Chondrocyte (in vitro differentiated cells): ENCODE results near the gene CEMIP. TPM values are rescaled to one million over a fixed set of nuclear protein-coding genes. Genes with fewer than 3 reads are reported as not detected.

Experiments used
- DNase-seq: peaks from one replicate; pipeline ENCODE4 v3.0.0; 2021; ENCODE audit warnings: mixed read lengths, low spot score
- H3K27ac Mint-ChIP-seq: one replicate; pipeline ENCODE4 v1.8.0; 2021; ENCODE audit warnings: mild to moderate bottlenecking, moderate library complexity, mixed read lengths; ENCODE audit not compliant: unreplicated experiment
- H3K27me3 Mint-ChIP-seq: 2 replicates; pipeline ENCODE4 v1.8.0; 2021; ENCODE audit warnings: low read depth, mixed read lengths
- H3K36me3 Mint-ChIP-seq: 2 replicates; pipeline ENCODE4 v1.8.0; 2021; ENCODE audit warnings: low read depth, mixed read lengths
- H3K4me1 Mint-ChIP-seq: 2 replicates; pipeline ENCODE4 v1.8.0; 2021; ENCODE audit warnings: low read depth, mild to moderate bottlenecking, mixed read lengths
- H3K4me3 Mint-ChIP-seq: one replicate; pipeline ENCODE4 v1.8.0; 2021; ENCODE audit warnings: mild to moderate bottlenecking, moderate library complexity, mixed read lengths; ENCODE audit not compliant: unreplicated experiment
- H3K9me3 Mint-ChIP-seq: 2 replicates; pipeline ENCODE4 v1.8.0; 2021; ENCODE audit warnings: low read depth, mixed read lengths
- total RNA-seq: library from RNA; stranded (reverse); gene quantifications from 3 replicates; pipeline ENCODE4 v1.2.1, GENCODE V29; 2021
- TF ChIP-seq, protein P1 (sequence below): fragments of 200-600 bp; sonication (generic); IDR thresholded peaks from 2 replicates; pipeline ENCODE4 v1.5.0; 2021; ENCODE audit warnings: antibody characterized with exemption, mild to moderate bottlenecking, moderate library complexity

Gene CEMIP
- total RNA-seq, 1 donor from 2014 or later: 146 TPM

DNA sequence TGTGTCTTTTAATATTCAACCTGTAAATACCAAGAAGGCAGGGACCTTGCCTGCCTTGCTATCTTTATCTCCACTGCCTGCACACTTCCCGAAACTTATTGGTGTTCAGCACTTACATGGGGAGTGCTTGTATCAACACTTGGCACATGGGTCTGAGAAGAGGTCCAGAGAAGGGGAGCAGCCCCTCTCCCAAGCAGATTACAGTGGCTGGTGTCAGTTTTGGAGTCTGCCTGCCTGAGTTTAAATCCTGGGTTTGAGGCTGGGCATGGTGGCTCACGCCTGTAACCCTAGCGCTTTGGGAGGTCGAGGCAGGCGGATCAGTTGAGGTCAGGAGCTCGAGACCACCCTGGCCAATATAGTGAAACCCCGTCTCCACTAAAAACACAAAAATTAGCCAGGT, 190.1 kb downstream of the CEMIP start:
- Mint-ChIP-seq H3K9me3 (peaks cover 8% of the 10 kb centered on the region), H3K36me3 (peaks cover 8% of the 10 kb centered on the region), H3K4me1 (peaks cover 18% of the 10 kb centered on the region), H3K27ac (no peak overlapping the region), H3K27me3 (no peaks in the 10 kb centered on the region), H3K4me3 (no peak overlapping the region)
- DNase-seq: no peak
- TF ChIP-seq, protein P1, sequence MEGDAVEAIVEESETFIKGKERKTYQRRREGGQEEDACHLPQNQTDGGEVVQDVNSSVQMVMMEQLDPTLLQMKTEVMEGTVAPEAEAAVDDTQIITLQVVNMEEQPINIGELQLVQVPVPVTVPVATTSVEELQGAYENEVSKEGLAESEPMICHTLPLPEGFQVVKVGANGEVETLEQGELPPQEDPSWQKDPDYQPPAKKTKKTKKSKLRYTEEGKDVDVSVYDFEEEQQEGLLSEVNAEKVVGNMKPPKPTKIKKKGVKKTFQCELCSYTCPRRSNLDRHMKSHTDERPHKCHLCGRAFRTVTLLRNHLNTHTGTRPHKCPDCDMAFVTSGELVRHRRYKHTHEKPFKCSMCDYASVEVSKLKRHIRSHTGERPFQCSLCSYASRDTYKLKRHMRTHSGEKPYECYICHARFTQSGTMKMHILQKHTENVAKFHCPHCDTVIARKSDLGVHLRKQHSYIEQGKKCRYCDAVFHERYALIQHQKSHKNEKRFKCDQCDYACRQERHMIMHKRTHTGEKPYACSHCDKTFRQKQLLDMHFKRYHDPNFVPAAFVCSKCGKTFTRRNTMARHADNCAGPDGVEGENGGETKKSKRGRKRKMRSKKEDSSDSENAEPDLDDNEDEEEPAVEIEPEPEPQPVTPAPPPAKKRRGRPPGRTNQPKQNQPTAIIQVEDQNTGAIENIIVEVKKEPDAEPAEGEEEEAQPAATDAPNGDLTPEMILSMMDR: no peak

- Mint-ChIP-seq H3K36me3 (peaks cover 3% of the 10 kb centered on the region), H3K27ac (no peak overlapping the region), H3K9me3 (no peaks in the 10 kb centered on the region), H3K27me3 (no peaks in the 10 kb centered on the region), H3K4me3 (no peak overlapping the region), H3K4me1 (peaks cover 18% of the 10 kb centered on the region)
- no peak for DNase-seq
- TF ChIP-seq, protein P1: peak; percentile 95
Measured at GRCh38 chr15:80970018-80970657, 191.0 kb downstream of the CEMIP start.

DNA sequence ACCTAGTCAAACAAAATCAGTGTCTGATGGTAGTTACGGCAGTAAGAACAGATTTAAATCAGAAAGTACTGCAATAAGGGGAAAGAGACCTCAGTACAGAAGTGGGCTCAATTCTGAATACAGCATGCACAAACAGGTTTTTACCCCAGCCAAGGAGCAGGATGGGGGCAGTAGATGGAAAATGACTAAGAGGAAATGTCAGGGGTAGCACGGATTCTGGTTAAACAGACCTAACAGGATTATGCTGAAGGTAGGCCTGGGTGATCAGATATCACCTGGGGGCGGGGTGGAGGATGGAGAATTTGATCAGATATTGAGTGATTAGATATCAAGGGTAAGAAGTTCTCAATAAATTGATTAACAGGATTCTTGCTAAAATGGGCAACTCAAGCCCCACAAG, 191.5 kb downstream of the CEMIP start:
- Mint-ChIP-seq H3K27ac (no peak overlapping the region), H3K27me3 (no peaks in the 10 kb centered on the region), H3K4me1 (peaks cover 18% of the 10 kb centered on the region), H3K9me3 (no peaks in the 10 kb centered on the region), H3K36me3 (peaks cover under 1% of the 10 kb centered on the region), H3K4me3 (no peak overlapping the region)
- DNase-seq: no peak
- TF ChIP-seq, protein P1: no peak

- H3K36me3 Mint-ChIP-seq: no peaks in the 10 kb centered on the region
- no peaks in the 10 kb centered on the region for H3K9me3 Mint-ChIP-seq
- H3K4me3 Mint-ChIP-seq: no peak overlapping the region
- TF ChIP-seq, protein P1: no peak
- no peaks in the 10 kb centered on the region for H3K27me3 Mint-ChIP-seq
- no peak for DNase-seq
- H3K27ac Mint-ChIP-seq: no peak overlapping the region
- H3K4me1 Mint-ChIP-seq: peaks cover 18% of the 10 kb centered on the region
Measured at GRCh38 chr15:80971143-80971542, 192.0 kb downstream of the CEMIP start.

DNA sequence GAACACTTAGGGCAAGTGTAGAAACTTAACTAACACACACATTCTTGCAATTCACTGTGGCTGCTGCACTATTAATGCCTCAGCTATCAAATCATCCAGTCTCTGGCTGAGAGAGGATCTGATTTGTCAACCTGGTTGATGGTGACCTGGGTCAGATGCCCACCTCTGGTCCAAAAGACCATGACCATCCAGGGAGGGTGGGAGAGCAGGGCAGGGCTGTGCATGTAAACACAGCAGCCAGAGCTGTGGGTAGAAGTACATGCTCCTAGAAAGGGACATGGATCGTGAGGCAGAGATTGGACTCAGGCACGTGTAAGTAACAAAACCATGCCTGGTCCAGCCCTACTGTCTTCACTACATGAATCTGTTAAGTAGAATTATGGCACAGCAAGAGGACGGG, 193.1 kb downstream of the CEMIP start:
- no peaks in the 10 kb centered on the region for H3K9me3 Mint-ChIP-seq
- H3K27ac Mint-ChIP-seq: no peak overlapping the region
- H3K4me1 Mint-ChIP-seq: peaks cover 17% of the 10 kb centered on the region
- no peaks in the 10 kb centered on the region for H3K36me3 Mint-ChIP-seq
- TF ChIP-seq, protein P1: no peak
- H3K27me3 Mint-ChIP-seq: no peaks in the 10 kb centered on the region
- no peak overlapping the region for H3K4me3 Mint-ChIP-seq
- DNase-seq: no peak
